HEK293 (cell line): ENCODE results near the gene FCHO1.

Experiments used
- SCRT2 ChIP-seq: fragments of 450-650 bp; formaldehyde crosslinking; IDR thresholded peaks from 2 replicates; pipeline ENCODE4 v1.5.1; 2016; ENCODE audit warnings: missing biosample characterization, missing genetic modification characterization
- SP7 ChIP-seq: fragments of 450-650 bp; formaldehyde crosslinking; IDR thresholded peaks from 2 replicates; pipeline ENCODE4 v1.5.1; 2016; ENCODE audit warnings: missing biosample characterization, missing genetic modification characterization
- ZFHX2 ChIP-seq: fragments of 450-650 bp; formaldehyde crosslinking; conservative IDR thresholded peaks from 2 replicates; pipeline ENCODE4 v1.5.1; 2016; ENCODE audit warnings: missing biosample characterization, missing genetic modification characterization
- ZNF391 ChIP-seq: fragments of 450-650 bp; formaldehyde crosslinking; IDR thresholded peaks from 2 replicates; pipeline ENCODE4 v1.5.1; 2016; ENCODE audit warnings: low read depth, missing biosample characterization, missing genetic modification characterization, borderline replicate concordance
- TF ChIP-seq, protein P1 (sequence below): fragments of 450-650 bp; formaldehyde crosslinking; IDR thresholded peaks from 2 replicates; pipeline ENCODE4 v1.5.1; 2016; ENCODE audit warnings: missing biosample characterization, missing genetic modification characterization
- TF ChIP-seq, protein P2 (sequence below): fragments of 450-650 bp; formaldehyde crosslinking; optimal IDR thresholded peaks from 2 replicates; pipeline ENCODE3; 2016; ENCODE audit warnings: missing biosample characterization, mild to moderate bottlenecking, missing genetic modification characterization
- TF ChIP-seq, protein P3 (sequence below): sonication (generic); formaldehyde crosslinking; IDR thresholded peaks from 2 replicates; pipeline ENCODE4 v1.8.1; 2022; ENCODE audit warnings: mild to moderate bottlenecking, moderate library complexity, missing genetic modification reagents
- TF ChIP-seq, protein P4 (sequence below): fragments of 450-650 bp; formaldehyde crosslinking; IDR thresholded peaks from 2 replicates; pipeline ENCODE4 v1.5.1; 2016; ENCODE audit warnings: missing biosample characterization, missing genetic modification characterization

DNA sequence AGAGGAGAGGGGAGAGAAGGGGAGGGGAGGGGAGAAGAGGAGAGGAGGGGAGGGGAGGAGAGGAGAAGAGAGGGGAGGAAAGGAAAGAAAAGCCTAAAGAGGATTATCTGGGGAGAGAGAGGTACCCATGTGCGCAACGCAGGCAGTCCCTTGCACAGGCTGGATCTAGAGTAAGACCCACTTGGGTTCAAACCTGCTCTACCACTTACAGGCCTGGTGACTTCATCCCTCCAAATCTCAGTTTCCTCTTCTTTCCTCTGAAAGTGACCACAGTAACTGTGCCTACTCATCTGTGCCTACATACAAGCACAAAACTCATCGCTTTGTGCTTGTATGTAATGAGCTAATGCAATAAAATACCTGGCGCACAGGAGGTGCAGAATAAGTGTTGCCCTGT, 32.7 kb upstream of the FCHO1 start:
- TF ChIP-seq ZFHX2 (no peak), ZNF391 (no peak), SP7 (tag by site-specific recombination) (no peak), SCRT2 (tag by site-specific recombination) (no peak)
- TF ChIP-seq, protein P1, sequence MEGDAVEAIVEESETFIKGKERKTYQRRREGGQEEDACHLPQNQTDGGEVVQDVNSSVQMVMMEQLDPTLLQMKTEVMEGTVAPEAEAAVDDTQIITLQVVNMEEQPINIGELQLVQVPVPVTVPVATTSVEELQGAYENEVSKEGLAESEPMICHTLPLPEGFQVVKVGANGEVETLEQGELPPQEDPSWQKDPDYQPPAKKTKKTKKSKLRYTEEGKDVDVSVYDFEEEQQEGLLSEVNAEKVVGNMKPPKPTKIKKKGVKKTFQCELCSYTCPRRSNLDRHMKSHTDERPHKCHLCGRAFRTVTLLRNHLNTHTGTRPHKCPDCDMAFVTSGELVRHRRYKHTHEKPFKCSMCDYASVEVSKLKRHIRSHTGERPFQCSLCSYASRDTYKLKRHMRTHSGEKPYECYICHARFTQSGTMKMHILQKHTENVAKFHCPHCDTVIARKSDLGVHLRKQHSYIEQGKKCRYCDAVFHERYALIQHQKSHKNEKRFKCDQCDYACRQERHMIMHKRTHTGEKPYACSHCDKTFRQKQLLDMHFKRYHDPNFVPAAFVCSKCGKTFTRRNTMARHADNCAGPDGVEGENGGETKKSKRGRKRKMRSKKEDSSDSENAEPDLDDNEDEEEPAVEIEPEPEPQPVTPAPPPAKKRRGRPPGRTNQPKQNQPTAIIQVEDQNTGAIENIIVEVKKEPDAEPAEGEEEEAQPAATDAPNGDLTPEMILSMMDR (tag by site-specific recombination), result no peak
- TF ChIP-seq, protein P2, sequence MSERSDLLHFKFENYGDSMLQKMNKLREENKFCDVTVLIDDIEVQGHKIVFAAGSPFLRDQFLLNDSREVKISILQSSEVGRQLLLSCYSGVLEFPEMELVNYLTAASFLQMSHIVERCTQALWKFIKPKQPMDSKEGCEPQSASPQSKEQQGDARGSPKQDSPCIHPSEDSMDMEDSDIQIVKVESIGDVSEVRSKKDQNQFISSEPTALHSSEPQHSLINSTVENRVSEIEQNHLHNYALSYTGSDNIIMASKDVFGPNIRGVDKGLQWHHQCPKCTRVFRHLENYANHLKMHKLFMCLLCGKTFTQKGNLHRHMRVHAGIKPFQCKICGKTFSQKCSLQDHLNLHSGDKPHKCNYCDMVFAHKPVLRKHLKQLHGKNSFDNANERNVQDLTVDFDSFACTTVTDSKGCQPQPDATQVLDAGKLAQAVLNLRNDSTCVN (tag by site-specific recombination), result no peak
- TF ChIP-seq, protein P3, sequence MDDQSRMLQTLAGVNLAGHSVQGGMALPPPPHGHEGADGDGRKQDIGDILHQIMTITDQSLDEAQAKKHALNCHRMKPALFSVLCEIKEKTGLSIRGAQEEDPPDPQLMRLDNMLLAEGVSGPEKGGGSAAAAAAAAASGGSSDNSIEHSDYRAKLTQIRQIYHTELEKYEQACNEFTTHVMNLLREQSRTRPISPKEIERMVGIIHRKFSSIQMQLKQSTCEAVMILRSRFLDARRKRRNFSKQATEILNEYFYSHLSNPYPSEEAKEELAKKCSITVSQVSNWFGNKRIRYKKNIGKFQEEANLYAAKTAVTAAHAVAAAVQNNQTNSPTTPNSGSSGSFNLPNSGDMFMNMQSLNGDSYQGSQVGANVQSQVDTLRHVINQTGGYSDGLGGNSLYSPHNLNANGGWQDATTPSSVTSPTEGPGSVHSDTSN (CRISPR knock-in tag), result no peak
- TF ChIP-seq, protein P4, sequence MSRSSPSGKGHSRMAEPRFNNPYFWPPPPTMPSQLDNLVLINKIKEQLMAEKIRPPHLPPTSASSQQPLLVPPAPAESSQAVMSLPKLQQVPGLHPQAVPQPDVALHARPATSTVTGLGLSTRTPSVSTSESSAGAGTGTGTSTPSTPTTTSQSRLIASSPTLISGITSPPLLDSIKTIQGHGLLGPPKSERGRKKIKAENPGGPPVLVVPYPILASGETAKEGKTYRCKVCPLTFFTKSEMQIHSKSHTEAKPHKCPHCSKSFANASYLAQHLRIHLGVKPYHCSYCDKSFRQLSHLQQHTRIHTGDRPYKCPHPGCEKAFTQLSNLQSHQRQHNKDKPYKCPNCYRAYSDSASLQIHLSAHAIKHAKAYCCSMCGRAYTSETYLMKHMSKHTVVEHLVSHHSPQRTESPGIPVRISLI (tag by site-specific recombination), result no peak
